ENCODE results near the gene PLEKHA5. TPM values are rescaled to one million over a fixed set of nuclear protein-coding genes. Genes with fewer than 3 reads are reported as not detected.

PLEKHA5 gene
- total RNA-seq, 1 experiment from 2014 or later, result 6.3 TPM

GRCh38 chr12:19194963-19195362, 65.4 kb downstream of the PLEKHA5 start:
- H3K4me3 ChIP-seq (ENCODE audit: low read depth in 2 of 2, low read length in 2 of 2), result no peak overlapping the region
- no peaks in the 10 kb centered on the region for H3K9me3 ChIP-seq (ENCODE audit: control insufficient read depth, insufficient read depth, low read depth, low read length)
- ChIA-PET POLR2A (no interaction called here), CTCF (no interaction called here)
- TF ChIP-seq REST (IDR thresholded peaks at IDR 0.05; ENCODE audit: insufficient read depth in 1 of 2, low read depth in 2 of 2, low read length in 1 of 2) (no peak), TCF7L2 (IDR thresholded peaks at IDR 0.05; ENCODE audit: low read depth, low read length) (no peak), SIN3A (IDR thresholded peaks at IDR 0.05; ENCODE audit: borderline replicate concordance, insufficient read depth, low read depth, low read length) (no peak), CTCF (IDR thresholded peaks at IDR 0.05) (no peak), POLR2AphosphoS5 (IDR thresholded peaks at IDR 0.05; ENCODE audit: low read depth, low read length) (no peak)
- no peak for ATAC-seq
- H3K27ac ChIP-seq (ENCODE audit: low read length), result no peak overlapping the region
- H3K4me1 ChIP-seq (ENCODE audit: control insufficient read depth, insufficient read depth, low read length), result no peaks in the 10 kb centered on the region
- BruUV-seq (replicated peaks), result no TSS peak
- no peak for DNase-seq (ENCODE audit: low read depth, low spot score)
- no peaks in the 10 kb centered on the region for H3K36me3 ChIP-seq (ENCODE audit: control insufficient read depth, insufficient read depth, low read length)
- intact Hi-C loops (cut with micrococcal nuclease; ENCODE audit: unreplicated experiment) (no loop called here), in situ Hi-C loops (cut with HindIII; ENCODE audit: low pct_unique_long_range_greater_than_20kb, low sequenced_read_pairs) (no loop called here)
- no peaks in the 10 kb centered on the region for H3K27me3 ChIP-seq (ENCODE audit: control insufficient read depth, insufficient read depth, low read length)

GRCh38 chr12:19196959-19197630, 67.6 kb downstream of the PLEKHA5 start:
- Histone ChIP-seq H3K4me3 (ENCODE audit: low read depth in 2 of 2, low read length in 2 of 2) (no peak overlapping the region), H3K27me3 (ENCODE audit: control insufficient read depth, insufficient read depth, low read length) (no peaks in the 10 kb centered on the region), H3K36me3 (ENCODE audit: control insufficient read depth, insufficient read depth, low read length) (no peaks in the 10 kb centered on the region), H3K27ac (ENCODE audit: low read length) (no peak overlapping the region), H3K9me3 (ENCODE audit: control insufficient read depth, insufficient read depth, low read depth, low read length) (no peaks in the 10 kb centered on the region), H3K4me1 (ENCODE audit: control insufficient read depth, insufficient read depth, low read length) (no peaks in the 10 kb centered on the region)
- CTCF ChIA-PET, result no interaction called here
- TF ChIP-seq CTCF (IDR thresholded peaks at IDR 0.05) (no peak), REST (IDR thresholded peaks at IDR 0.05; ENCODE audit: insufficient read depth in 1 of 2, low read depth in 2 of 2, low read length in 1 of 2) (no peak), TCF7L2 (IDR thresholded peaks at IDR 0.05; ENCODE audit: low read depth, low read length) (no peak), POLR2AphosphoS5 (IDR thresholded peaks at IDR 0.05; ENCODE audit: low read depth, low read length) (no peak), SIN3A (IDR thresholded peaks at IDR 0.05; ENCODE audit: borderline replicate concordance, insufficient read depth, low read depth, low read length) (no peak)
- no peak for DNase-seq (ENCODE audit: low read depth, low spot score)
- BruUV-seq (replicated peaks), result no TSS peak
- ATAC-seq, result no peak
- POLR2A ChIA-PET, result no interaction called here
- intact Hi-C loops (cut with micrococcal nuclease; ENCODE audit: unreplicated experiment), result no loop called here
- in situ Hi-C loops (cut with HindIII; ENCODE audit: low pct_unique_long_range_greater_than_20kb, low sequenced_read_pairs), result no loop called here
